ENCODE data around the gene TBC1D22A.
"Not testable (repeated sequence)": the region's sequence is repeated elsewhere in the genome, so short reads cannot be mapped to it uniquely, and the experiment has no call there.

The TBC1D22A gene

GRCh38 chr22:46815132-46815531 is 52.7 kb downstream of the TBC1D22A start:
- DNase-seq = no peak

DNA sequence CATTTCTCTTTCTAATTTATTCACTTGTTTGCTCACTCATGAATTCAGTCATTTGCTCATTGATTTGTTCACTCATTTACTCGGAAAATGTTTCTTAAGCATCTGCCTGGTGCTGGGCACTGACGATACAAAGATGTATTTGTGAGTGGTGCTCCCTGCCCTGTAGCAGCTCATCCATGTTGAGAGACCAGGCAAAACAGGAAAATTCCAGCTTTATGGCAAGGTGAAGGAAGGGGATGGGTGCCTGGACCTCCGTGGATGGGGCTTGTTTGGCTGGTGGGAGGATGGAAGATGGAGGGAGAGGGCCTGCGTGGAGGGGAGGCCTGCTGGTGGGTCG is 53.1 kb downstream of the TBC1D22A start:
- DNase-seq = no peak

GRCh38 chr22:46815896-46816731 is 53.7 kb downstream of the TBC1D22A start:
- peak; percentile 30 for DNase-seq

GRCh38 chr22:46817390-46817789 is 54.9 kb downstream of the TBC1D22A start:
- not testable (repeated sequence) for DNase-seq

GRCh38 chr22:46823248-46823647 is 60.8 kb downstream of the TBC1D22A start:
- DNase-seq = no peak

GRCh38 chr22:46823654-46824053 is 61.2 kb downstream of the TBC1D22A start:
- no peak for DNase-seq

DNA sequence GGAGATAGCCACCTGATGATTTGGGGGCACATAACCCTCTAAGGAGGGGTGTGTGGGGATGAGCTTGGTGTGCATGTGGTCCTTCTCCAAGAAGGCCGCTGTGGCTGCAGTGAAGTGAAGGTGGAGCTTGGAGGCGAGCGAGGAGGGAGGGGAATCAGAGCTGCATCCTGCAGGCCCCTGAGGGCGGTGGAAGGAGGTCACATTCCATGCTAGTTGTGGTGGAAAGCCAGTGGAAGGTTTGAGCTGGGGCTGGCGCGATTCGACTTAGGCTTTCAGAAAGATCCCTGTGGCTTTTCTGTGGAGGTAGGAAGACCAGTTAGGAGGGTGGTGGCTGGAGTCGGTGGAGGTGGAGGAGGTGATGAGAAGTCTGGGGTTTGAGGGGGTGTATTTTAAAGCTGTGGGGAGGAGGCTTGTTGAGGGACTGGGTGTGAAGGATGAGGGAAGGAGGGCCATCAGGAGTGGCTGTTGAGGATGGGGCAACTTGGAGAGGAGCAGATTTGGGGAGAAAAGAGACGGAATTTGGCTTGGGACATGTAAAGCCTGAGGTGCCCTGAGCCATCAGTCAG is 62.0 kb downstream of the TBC1D22A start:
- DNase-seq = no peak

- no peak for DNase-seq
Observed at GRCh38 chr22:46824980-46825544, 62.6 kb downstream of the TBC1D22A start.

DNA sequence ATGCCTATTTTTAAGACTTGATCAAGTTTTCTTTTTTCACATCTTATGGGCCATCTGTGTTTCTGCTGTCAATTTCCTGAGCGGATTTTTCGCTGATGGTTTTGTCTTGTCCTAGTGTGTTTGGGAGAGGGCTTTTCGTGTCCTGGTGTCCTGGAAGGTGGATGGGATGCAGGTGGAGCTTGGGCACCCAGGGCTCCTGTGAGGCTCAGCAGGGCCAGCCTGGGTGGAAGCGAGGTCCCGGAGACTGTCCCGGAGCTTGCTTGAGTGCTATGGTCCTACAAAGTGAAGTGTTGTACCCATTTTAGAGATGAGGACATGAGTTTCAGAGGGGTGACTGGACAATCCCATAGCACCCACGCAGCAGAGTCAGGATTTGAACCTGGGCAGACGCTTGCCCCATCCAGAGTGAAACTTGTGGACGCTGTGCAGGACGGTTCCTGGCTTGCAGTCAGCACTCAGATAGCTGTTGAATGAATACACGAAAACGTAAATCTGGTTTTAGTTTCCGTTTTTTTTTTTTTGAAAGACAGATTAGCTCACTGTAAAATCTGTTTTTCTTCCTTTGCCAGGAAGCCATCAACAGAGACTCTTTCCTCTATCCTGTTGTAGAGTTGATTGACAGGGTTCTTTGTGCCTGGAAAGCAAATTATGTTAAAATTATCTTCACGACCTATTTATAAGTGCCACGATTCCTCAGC is 64.1 kb downstream of the TBC1D22A start:
- no peak for DNase-seq

GRCh38 chr22:46827136-46827780 is 64.8 kb downstream of the TBC1D22A start:
- DNase-seq = no peak

DNA sequence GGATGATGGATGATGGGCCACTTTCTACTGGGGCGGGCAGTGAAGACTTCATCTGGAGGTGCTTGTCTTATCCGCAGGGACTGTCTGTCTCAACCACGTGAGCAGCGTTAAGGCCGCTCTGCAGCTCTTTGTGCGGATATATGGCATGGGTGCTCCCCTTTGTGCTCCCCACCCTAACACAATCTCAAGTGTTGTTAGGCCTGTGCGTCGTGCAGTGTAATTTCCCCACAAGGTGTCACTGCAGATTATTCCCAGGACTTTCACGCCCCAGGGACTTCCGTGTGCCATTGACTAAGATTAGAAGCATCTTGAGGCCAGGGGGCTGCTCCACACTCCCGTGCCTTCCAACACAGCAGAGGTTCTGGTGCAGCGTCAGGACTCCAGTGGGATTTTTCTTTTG is 65.3 kb downstream of the TBC1D22A start:
- no peak for DNase-seq

DNA sequence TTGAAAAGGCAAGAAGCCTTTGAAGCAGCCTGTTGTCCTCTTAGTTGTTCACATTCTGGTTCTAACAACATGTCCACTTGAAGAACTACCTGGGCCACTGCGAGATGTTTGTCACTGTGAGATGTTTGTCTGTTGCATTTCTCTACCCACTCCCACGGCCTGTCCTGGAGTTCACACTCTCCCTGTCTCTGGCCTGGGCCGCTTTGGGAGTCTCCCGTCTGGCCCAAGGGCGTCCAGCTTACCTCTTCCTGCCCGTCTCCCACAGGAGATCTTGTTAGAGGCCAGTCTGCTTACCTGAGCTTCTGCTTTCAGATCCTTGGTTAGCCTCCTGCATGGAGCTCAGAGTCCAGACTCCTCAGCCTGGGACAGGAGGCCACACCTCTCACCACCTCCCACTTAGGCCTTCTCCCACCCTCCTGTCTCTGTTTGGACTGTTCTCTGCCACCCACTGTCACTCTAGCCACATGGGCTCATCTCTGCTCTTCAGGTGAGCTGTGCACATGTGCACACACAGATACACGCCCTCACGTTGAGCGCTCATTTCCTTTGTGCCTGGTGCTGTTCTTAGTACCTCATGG is 66.0 kb downstream of the TBC1D22A start:
- peak; percentile 76 for DNase-seq

DNA sequence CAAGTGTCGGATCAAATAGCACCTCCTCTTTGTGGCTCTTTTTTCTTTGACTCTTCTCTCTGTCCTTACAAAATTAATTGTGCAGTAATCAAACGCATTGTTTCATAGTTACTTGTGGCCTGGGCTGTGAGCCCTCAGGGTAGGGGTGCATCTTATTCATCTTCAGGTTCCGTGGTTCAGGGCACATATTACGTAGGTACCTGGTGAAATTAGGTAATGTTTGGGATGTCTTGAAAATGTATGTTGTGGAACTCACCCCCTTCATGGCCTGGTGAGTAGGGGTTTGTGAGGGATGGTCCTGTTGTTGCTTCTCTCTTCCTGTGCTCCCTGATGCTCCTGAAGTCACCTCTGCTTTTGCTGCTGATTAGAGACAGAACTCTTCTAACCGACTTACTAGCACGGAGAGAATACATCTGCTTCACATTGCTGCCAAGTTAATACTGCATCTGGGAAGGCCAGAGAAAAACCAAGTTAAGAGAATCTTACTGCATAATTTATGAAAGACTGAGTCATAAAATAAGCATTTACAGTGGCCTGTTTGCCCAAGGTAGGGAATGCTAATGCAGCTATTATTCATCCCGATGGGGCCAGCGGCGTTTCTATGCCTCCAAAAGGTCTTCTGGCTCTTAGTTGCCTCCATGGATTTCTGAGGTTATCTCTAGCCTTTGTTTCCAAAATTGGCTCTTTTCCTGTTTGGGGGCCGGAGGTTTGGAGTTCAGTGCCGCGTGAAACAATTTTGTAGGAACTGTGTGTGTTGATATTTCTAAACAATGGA is 66.9 kb downstream of the TBC1D22A start:
- DNase-seq = no peak

DNA sequence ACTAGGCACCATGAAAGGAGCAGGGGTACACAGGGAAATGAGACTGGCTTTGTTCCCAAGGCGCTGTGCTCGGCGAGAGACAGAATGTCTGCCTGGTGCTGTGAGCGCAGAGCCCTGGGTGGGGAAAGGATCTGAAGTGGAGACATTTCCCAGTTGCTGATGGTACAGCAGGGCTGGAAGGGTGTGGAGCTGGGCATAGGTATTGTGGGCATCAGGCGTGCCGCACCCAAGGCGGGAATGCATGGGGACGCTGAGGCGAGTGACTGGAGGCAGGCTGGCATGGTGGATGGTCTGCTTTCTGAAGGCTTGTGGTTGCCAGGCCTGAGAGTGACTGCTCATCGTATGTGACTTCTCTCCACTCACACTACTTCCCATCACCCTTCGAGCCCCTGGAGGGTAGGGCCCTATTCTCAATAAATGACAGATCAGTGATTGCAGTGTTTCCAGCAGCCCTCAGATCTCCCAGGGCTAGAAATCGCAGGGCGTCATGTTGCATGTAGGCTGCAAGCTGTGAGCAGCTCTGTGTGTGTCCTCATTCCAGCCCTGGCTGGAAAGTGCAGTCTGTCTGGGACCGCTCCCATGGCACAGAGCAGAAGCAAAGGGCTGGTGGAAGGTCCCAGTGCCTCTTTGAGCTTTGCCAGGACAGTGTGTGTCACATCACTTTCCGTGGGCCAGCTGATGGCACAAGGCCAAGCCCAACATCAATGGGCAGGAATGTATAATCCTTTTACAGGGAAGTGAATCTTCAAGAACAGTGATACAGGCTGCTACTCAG is 67.7 kb downstream of the TBC1D22A start:
- DNase-seq = no peak

DNA sequence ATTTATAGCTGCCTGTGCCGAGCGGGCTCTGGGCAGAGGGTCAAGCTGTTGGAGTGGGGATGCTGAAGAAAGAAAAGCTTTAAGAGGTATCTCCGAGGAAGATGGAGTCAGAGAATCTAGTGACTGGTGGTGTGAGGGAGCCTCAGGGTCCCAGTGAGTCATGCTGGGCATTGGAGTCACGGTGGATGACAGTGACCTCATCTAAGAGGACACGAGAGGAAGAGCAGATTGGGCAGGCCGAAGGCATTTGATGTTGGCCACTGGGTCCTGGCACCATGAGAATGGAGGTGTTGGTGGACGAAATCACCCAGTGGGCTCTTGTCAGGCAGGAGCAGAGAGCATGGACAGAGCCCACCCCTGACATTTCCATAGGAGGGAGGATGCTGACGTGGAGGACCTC is 68.4 kb downstream of the TBC1D22A start:
- DNase-seq = no peak

DNA sequence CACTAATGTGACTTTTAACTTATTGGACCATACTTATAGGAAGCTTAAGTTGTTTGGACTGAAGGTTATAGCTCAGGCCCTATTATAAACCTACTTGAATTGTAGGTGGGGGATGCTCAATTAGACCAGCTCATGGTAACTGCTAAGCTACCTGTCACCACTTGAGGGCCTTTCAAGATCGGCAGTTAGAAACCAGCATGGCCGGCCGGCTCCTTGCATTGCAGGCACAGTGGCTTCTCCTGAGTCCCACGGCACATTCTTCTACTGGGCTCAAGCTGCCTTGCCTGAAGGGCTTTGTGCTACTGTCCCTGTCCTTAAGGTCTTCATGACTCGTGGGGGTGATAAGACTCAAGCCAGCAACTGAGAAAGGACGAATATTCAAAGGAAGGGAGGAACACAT is 70.8 kb downstream of the TBC1D22A start:
- DNase-seq = no peak

DNA sequence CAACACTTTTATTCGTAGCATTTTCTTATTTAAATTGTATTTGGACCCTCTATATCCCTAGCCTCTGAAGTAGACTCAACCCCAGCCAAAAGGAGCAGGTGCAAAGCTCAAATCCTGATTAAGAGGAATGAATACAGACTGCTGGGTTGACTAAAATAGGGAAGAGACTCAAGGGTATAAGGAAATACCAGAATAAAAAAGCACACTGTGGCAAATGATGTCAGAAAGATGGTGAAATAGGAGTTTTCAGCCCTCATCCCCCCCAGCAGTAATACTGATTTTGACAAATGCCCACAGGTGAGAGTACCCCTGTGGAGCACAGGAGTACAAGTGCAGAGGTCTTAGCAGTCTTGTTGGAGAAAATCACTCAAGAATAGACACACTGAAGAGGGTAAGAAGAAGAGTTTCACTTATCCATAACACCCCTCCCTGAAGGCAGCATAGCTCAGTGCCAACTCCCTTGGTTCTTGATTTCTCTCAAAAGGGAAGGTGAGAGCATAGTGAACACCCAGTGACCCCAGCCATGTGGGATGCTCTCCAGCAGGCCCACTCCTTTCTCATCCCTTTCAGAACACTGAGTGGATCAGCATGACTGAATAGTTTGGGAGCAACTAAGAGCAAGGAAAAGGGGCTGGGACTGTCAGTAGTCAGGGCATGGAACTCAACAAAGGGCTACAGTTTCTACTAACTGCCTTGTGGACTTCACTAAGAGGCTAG is 71.7 kb downstream of the TBC1D22A start:
- no peak for DNase-seq

DNA sequence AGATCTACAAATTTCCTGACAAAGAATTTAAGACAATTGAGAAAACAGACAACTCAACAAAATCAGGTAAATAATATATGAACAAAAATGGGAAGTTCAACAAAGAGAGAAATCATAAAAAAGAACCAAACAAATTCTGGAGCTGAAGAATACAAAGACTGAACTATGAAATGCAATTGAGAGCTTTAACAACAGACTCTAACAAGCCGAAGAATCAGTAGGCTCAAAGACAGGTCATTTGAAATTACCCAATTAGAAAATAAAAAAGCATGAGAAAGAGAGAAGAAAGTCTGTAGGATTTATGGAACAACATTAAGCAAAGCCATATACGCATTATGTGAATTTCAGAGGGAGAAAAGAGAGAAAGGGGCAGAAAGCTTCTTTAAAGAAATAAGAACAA is 72.8 kb downstream of the TBC1D22A start:
- no peak for DNase-seq

DNA sequence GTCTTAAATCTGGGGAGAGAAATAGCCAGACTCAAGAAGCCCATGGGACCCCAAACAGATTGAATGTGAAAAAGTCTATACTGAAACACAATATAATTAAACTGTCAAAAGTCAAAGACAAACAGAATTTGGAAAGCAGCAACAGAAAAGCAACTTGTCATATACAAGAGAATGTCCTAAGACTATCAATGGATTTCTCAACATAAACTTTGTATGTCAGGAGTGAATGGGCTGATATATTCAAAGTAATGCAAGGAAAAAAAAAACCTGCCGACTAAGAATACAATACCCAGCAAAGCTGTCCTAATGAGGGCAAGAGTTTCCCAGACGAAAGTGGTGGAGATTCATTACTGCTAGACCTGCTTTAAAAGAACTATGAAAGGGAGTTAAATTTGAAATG is 73.2 kb downstream of the TBC1D22A start:
- DNase-seq = no peak

- no peak for DNase-seq
Observed at GRCh38 chr22:46841522-46841921, 79.1 kb downstream of the TBC1D22A start.

DNA sequence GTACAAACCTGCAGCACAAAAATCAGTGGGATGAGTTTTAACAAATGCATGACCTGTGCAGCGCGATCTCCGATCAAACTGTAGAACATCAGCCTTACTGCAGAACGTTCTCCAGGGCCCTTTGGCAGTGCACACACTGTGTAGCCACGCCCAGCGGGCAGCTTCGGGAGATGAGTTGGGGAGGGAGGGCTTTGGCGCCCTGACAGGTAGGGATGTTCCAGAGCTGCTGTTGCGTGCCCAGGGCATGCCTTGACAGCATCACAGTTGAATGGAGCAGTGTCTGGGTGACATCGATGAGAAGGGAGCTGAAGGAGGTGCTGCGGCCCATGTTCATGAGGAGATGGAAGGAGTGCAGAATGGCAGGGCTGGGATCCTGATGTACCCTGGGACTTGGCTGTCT is 80.2 kb downstream of the TBC1D22A start:
- no peak for DNase-seq

Data from NCI-H2029 treated with DMSO at 0.1 percent for 48 hours (cell line).